ENCODE results near the gene FARP1.

FARP1 gene

DNA sequence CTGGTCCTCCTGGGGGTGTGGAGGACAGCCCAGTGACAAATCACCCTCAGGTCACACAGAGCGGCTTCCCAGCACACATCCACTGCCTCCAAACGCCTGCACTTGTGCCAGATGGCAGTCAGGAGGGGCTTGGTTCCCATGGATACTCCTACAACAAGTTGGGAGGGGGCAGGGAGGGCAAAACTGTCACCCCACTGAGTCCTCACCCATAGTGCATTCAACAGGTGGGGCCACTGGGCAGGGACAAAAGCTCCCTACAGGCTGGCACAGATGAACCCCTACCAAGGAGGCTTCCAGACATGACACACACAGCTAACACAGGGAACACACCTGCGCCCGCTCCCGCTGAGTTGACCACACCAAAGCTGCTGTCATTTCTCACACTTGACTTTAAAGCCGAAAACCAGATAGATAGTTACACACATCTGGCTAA, 313.5 kb downstream of the FARP1 start:
- no peak for DNase-seq

DNA sequence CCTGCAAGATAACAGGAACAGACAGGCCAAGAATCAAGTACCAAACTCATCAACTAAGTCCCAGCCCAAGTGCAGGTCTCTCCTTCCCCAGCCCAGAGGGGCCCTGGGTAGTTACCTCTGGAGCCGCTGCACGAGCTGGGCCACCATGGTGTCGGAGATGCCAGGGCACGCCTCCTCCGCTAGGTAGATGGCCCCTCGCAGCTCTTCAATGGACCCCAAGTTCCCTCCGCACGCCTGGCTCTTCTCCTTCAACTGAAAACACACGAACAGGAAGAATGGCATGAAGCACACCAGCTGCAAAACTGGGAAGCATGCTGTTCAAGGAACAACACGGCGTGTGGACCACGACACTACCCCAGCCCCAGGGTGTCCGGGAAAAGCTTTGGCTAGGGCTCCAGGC, 314.2 kb downstream of the FARP1 start:
- no peak for DNase-seq

DNA sequence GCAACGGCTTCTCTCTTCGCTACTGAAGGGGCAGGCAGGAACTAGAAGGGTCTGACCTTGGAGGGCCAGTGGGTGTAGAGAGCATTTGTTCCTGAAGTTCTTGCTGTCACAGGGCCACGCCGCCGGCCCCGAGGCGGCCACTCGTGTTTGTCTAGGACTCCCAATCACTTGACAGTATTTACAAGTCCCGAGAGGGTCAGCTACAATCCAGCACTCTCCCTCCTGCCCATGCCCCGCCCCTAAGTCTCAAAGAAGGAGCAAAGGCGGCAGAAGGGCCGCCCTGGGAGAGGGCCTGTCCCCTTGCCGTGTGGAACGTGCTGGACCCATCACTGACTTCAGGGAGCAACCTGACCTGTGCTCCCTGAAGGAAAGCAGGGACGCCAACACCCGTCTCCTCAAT, 315.5 kb downstream of the FARP1 start:
- no peak for DNase-seq

DNA sequence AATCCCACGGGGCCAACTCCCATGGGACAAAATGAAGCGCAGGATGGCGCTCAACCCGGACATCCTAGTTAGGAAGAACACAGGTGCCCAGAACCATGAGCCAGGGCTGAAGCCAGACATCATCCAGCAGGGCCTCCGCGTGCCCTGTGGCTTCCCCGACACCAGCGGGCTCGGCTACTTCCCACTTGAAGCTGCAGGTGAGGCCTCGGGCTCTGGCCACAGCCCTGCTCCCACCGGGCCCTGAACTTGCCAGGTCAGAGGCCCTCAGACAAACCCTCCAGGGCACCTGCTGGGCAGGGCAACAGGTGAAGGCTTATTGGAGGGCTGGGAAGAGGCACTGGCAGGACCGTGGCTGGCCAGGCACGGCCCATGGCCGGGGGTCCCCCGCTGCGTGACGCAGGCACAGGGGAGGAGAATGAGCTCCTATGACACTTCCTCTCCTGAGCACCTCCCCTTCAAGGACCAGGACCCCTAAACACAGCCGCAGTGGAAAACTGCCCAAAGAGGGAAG, 316.3 kb downstream of the FARP1 start:
- DNase-seq = no peak

DNA sequence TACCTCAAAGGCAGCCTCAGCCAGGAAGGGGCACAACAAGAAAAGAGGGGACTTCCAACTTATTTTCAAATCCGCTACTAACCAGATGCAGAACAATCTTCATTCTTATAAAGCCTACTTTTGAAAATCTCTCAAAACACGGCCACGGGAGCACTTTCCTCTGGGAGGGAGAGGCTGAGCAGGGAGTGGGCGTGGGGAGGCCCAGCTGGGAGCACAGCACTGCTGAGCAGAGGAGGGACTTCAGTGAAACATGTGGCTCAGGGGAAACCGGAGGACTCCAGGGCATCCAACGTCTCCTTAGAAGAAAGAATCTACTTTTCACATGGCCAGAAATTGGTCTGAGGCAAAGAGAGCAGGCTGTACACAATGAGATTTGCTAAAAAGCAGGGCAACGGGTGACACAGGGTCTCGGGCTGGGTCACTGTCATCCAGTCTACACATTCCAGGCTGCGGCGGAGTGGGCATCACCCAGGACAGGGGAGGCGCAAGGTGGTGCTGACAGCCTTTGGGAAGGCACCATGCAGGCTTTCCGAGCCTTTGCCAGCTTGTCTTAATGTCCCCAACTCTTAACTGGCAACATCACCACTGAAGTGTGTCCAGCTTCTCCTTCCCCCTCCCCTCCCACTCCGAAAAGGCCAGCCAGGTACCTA, 317.0 kb downstream of the FARP1 start:
- DNase-seq = no peak

DNA sequence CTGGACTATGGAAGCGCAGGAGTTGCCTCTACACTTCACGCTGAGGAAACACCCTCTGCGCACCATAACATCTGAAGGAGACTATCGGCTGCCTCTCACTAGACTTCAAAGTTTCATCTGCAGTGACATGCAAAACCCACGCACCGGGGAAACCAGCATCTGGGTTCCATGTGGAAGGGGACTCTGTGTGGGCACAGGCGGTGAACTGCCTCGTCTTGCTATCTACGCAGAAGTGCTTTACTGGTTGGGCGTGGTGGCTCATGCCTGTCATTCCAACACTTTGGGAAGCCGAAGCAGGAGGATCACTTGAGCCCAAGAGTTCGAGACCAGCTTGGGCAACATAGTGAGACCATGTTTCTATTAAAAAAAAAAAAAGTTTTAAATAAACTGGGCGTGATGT, 317.6 kb downstream of the FARP1 start:
- peak in 25 of 56 donors; percentile 12 to 74 (median 47) for DNase-seq

DNA sequence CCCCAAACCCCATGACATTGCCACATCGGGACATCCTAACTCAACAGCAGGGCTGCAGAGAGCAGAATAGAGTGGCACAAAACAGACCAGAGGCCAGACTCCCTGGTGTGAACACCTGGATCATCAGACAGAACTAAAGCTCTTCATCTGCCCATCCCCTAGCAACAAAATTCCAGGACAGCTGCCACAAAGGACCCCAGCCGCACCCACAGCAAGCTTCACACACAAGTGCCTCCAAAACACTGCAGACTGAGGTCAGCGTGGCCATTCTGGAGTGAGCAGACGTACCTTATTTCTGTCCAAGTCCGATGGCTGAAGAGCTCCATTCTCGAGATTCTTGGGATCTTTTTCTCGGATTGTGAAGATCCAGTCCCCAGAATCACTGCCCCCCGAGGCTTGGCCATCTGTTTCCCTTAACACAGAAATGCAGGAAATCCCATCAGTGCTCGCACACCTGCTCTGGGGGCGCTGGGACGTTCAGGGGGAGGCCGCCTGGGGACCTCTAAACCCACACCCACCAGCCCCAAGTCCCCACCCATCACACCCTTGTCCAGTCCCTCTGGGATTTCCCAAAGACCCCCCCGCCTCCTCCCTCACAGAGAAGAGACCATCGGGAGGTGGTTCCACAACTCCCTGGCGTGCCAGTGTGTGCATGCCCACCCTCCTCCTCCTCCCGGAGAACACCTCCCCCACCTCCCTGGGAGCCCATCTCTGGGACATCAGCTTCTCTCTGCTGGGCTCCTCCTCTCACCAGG, 318.8 kb downstream of the FARP1 start:
- no peak for DNase-seq

DNA sequence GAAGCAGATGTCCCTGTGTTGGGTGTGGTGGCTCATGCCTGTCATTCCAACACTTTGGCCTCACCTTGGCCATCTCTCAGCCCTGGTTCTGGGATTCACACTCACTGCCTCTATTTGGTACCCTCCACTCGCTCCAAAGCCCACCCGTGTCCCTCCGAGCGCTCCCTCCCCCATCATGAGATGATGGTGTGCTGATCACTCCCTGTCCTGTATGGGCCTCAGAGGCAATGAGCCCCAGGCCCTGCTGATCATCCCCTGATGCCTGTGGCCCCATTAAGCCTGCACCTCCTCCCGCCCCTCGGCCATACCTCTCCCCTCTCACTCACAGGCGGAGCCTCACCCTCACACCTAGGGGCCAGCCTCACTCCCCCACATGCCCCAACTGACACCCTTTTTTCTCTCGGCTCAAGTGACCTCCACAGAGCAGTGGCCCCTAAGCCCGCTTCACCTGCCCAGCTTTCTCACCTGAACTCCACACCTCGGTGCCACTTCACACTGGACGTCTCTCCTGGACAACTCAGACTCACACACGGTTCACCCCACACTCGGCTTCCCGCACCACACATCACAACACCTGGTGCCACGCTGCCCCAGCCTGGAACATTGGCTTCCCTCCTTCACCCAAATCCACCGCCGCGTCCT, 319.5 kb downstream of the FARP1 start:
- DNase-seq = no peak

DNA sequence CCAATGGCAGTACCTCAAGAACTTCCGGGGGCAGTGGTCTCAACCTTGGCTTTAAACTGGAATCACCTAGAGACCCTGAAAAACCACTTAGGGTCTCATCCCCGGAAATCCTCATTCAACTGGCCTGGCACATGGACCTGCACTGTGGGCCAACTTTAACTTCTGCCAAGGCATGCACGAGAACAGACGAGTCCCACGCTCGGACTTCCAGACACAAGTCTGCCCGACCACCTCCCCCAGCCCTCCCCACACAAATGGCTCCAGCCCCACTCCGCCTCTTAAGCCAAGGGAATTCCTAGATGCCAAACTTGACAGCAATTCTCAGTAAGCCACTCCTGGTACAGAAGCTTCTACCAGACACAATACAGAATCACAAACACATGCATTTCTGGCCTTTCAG, 320.1 kb downstream of the FARP1 start:
- peak in 11 of 56 donors; percentile 7 to 55 (median 25) for DNase-seq

DNA sequence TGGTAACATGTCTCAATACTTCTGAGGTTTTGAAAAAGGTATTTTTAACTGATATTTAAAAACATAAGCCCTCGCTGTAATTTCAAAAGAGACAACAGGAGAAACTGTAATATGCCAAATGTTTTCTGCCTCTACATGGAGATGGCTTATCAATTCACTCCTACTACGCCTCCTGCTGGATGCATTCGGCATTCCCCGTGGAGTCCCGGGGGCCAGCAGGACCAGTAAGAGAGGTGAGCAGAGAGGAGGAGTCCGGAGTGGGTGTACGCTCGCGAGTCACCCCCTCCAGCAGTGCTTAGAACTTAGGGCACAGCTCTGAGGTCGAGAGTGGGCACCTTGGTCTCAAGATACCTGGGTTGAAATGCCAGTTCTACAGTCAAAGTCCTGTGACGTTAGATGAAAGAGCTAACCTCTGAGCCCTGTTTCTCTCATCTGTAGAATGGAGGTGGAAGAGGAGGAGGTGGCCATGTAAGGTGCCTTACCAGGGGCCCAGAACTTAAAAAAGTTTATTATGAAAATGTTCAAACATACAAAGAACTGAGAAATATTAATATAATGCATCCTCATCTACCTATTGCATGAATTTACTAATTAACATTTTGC, 323.8 kb downstream of the FARP1 start:
- peak in 3 of 56 donors; percentile 10 to 17 (median 16) for DNase-seq

DNA sequence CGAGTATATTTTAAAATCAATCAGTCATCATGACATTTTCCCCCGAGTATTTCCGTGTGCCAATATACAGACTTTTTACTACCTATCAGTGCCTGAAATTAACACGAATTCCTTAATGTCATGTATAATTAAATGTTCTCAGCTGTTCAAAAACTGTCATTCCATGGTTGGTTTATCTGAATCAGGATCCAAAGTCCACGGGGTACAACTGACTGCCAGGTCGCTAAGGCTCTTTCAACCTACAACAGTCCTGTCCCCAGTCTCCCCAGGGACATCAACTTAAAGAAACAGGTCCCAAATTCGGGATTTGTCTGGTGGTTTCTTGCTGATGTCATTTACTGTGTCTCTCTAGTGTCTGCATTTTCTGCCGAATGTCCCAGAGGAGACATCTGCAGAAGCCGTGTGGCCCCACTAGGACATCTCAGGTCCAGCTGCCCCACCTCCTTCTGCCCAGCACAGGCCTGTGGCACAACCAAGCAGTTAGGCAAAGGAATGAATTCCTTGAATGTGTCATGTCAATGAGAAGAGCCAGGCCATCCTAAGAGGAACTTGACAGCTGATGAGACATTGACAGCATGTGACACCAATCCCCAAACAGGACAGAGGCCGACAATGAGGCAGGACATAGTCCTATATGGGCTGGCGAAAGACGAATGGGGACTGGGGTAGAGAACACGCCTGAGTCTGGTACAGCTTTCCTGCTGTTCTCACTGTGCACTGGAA, 324.5 kb downstream of the FARP1 start:
- DNase-seq = no peak

DNA sequence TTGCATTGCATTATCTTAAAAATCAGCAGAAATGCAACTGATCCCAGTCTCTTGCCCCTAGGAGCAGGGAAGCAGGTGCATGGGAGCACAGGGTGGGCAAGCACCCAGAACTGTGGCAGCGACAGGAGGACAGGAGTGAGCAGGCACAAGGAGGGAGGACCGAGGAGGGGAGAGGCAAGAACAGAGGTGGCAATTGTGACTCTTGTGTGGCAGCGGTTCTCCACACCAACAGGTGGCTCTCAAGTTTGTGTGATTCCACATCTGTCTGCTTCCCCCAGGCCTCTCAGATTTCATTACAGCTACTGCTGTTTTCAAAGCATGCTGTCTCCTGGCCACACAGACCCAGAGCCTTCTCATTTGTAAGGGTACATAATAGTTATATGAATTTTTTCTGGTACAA, 325.5 kb downstream of the FARP1 start:
- no peak for DNase-seq

DNA sequence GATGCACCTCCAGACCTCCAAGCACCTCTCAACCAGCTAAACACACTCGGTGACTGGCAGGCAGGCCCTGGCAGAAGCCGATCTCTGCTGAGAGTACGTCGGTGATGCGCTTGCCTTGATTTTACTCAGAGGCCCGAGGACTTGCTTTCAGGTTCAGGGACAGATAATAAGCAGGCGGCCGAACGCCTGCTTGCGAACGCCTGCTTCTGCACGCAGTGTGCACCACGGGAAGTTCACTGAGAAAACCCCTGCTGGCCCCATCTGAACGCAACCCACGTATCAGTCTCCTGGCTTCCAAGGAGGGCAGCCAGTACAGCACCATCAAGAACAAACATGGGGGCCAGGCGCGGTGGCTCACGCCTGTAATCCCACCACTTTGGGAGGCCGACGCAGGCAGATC, 326.0 kb downstream of the FARP1 start:
- DNase-seq = no peak

DNA sequence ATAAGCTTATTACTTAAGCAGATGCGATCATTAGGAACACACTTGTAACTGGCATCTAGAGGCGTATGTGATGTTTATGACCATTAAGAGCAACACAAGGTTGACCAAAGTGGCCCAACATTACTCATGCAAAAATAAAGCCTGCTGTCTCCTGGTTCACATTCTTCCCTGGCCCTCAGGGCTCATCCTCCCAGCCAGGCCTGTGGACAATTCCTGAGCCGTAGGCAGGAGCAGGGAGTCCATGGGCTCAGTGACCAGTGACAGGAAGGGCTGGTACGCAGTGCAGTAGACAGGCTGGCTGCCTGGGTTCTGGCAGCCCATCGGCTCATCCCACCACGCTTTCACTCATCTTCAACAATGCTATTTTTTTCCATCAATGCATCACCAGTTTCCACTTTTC, 328.0 kb downstream of the FARP1 start:
- DNase-seq = no peak

DNA sequence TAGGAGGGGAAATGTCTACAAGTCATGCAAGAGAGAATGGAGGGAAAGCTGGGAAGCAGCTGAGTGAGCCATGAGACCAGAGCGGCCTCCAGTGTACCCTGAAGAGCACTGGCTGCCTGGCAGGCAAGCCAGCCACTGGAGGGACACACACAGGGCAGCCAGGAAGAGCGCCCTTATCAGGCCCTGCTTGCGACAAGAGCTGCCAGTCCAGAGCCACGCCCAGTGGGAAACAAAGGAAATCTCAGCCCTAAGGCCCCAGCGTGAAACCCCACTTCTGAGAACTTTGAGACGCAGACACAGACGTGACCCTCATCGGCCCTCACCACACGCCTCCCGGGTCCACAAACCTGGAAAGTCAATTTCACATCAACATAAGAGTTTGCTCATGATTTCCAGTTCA, 329.0 kb downstream of the FARP1 start:
- DNase-seq = no peak

DNA sequence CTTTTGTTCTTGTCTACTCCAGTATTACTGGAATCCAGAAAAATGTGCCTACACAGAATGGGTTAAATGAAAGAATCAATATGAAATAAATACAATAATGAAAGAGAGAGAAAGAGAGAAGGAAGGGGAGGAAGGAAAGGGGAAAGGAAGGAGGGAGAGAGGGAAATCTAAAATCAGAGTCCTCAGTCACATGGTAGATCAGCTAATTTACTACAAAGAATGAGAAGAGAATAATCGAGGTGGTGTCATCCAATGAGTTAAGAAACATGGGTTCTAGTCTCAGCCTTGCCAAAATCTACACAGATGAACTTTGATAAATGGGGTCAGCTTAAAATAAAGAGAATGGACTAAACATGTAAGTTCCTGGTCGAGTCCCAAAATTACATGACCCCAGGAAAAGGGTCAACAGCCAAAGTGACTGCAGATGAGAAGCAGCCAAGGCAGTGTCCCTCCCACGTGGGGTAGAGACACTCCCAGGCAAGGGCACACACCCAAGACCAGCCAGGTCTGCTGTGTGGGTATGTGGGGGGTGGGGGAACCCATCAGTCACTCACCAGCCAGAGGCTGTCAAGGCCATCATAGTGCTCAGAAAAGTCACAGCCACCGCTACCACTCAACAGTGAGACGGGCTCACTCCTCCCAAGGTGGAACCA, 330.4 kb downstream of the FARP1 start:
- no peak for DNase-seq

DNA sequence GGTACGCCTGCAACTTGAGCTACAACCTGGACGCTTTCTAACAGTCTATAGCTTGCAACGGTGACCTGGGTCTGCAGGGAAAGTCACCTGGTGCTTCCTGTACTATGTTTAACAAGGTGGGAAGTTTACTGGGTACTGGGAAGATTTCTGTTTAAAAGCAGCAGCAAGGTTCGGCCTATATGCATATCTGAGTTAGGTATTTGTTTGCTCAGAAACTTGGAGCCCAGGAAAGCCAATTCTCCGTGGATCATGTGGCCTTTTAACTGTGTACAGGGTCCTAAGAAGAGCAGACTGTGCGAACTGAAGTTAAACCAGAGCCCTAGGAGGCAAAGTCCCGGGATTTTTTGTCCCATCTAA, 330.9 kb downstream of the FARP1 start:
- no peak for DNase-seq

DNA sequence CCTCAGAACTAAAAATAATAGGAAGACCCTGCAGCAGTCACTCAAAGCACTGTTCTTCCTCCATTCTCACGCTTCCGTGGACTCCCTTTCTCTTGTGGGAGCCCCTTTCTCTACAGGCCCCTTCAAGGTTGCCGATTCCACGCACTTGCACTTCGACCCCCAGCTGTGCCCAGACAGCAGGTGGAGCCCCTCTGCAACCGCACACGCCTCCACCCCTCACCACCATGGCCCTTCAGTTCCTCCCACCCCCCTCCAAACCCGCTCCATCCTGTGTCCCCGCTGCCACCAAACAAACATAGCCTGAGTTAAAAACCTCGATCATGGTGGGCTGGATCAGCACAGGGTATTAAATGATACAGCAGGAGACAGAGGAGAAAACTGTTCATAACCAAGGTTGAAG, 331.4 kb downstream of the FARP1 start:
- DNase-seq = no peak

DNA sequence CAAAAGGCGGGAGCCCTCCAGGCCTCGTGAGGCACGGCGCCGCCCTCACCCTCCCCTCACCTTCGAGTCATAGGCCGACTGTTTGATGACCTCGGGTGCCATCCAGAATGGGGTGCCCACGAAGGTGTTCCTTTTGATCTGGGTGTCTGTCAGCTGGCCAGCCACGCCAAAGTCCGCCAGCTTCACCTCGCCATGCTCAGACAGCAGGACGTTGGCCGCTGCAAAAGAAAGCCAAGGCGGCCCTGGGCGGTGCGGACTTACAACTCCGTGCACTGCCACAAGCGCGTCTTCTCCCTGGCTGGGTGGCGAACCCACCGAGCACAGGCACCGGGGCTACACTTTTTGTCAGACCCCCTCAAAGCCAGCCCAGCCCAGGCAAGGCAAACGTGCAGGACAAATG, 331.9 kb downstream of the FARP1 start:
- DNase-seq = no peak

DNA sequence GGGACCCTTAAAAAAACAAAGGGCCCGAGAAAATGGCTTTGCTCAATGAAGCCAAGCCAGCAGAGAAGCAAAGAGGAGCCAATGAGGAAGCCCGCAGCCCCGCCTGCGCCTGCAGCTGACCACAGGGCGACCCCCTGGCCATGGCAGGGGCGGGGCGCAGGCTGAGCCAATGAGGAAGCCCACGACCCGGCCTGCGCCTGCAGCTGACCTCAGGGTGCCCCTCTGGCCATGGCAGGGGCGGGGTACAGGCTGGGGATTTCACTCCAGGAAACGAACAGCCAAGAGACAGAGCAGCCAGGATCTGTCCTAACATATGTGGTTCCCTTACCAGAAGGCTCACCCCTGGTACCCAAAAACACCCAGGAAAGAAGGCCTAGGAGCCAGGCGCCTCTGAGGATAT, 332.6 kb downstream of the FARP1 start:
- DNase-seq = peak in 4 of 56 donors; percentile 7 to 38 (median 16)

DNA sequence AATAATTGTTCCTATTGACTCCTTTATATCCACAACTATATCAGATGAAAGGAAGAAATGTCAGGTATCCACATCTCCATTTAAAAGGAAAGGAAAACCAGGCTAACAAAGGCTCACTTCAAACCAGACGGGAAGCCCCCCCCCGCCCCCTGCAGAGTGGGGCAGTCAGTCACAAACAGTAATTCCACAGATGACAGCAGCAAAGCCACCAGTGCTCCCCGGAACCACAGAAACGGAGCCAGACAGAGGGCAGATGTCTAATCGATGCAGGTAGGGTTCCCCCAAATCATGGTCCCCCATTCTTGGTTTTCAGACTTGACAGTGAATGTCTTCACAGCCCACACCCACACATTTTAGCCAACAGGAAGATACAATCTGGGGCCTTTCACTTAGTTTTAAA, 333.2 kb downstream of the FARP1 start:
- peak in 1 of 56 donors; percentile 4 for DNase-seq
